Stimulated activated CD4-positive, alpha-beta T cell treated with anti-CD3 and anti-CD28 coated beads, Interleukin-4, amount 100 ng/mL, for 1 hour (primary cell): ENCODE measurements around the gene CMIP.

Experiments used
- DNase-seq: peaks from one replicate; pipeline ENCODE4 v3.0.0-alpha.2; 2020

CMIP gene

DNA sequence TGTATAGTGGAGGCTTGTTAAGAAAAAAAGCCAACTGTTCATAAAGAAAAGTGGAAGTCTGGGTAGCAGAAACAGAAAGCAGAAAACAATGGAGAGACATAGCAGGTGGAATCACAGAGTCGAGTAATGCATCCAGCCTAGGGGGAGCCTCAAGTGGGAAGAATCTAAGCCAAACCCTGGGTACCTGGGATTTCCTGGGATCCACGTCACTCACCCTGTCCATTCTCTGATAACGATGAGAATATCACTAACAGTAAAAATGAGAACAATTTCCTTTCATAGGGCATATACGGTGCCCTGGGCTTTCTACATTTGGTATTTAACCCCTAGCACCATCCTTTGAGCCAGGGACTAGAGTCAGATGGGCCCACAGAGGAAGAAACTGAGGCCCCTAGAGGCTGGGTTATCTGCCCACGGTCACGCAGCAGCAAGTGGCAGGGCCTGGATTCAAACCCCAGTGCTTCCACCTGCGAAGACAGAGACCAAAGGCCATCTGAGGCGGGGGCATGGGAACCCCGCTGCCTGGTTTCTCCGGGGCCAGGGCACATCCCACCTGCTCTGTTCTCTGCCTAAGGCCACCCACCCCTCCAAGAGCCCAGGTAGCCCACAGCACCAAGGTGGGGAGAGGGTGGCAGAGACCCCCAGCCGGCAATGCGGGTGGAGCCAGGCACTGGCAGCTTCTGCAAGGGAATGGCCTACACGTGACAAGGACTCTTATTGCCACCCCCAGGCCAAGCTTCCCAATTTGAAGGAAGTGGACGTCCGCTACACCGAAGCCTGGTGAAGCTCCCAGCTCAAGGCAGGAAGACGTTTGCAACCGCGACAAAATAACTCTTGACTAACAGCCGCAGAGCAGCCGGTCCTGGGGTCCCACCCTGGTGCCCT, 264.6 kb downstream of the CMIP start:
- no peak for DNase-seq

DNA sequence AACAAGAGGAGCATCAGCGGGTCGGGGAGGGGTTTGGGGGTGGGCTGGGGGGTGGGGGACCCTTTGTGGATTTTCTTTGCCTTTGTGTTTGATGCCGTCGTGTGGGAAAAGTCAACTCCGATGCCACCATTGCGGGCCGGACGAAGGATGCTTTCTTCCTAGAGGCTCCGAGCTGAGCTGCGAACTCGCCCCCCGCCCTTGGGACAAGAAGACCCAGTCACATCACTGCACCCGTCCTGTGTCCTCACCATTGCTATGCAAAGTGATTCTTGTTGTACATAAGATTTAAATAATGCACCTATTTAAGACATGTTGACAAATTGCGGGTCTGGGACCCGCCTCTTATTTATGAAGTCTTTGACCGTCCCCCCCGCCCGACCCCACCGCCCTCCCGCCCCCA, 265.4 kb downstream of the CMIP start:
- DNase-seq, result no peak

DNA sequence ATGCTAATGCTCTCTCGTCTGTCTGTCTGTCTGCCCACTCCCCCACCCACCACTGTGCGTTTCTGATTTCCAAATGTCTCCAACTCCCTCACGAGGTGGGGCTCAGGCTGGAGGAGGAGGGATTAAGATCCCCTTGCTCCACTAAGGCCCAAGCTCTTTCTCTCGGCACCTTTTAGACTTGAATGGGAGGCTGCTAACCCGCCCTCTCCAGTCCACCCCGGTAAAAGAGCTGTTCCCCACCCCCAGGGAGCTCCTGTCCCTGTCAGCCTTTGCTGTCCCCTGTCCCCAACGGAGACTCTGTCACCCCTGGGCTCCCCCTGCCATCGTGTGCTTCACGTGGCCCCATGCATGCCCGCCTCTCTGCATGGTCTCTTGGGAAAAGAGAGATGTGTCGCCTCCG, 266.0 kb downstream of the CMIP start:
- no peak for DNase-seq

DNA sequence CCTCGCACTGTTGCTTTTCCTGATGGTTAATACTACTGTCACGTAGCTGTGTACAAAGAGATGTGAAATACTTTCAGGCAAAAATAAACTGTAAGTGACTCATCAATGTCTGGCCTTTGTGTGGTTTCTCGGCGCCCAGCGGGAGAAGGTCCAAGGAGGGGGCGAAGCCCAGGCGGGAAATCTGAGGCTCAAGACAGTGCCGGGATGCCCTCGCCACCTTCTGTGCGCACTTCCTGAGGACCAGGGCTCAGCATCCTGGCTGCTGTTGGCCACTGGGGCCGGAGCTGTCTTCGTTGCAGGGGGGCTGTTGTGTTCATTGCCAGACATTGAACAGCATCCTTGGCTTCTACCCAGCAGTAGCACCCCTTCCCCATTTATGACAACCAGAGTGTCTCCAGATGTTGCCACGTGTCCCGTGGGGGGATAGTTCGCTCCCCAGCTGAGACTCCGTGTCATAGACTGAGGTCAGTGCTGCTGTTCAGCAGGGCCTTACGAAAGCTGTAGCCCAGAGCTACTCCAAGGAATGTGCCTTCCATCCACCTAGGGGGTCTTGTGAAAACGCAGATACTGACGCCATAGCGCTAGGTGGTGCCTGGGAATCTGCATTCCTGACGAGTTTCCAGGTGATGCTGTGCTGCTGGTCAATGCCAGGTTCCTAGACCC, 267.2 kb downstream of the CMIP start:
- DNase-seq, result no peak

DNA sequence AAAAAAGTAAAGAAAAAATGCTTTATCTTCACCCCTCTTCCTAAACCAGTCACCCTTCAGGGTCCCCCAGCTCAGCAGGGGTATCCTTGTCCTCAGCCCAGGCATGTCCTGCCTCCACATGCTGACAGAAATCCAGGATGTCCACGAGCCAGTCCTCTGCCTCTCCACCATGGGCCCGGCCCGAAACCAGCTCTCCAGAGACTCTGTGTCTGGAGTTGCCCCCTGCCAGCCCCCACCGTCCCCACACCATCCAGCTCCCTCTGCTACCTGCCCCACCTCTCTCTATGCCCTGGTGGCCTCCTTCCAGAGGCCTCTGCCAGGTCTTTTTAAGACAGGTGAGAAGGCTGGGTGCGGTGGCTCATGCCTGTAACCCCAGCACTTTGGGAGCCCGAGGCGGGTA, 268.1 kb downstream of the CMIP start:
- DNase-seq, result no peak

DNA sequence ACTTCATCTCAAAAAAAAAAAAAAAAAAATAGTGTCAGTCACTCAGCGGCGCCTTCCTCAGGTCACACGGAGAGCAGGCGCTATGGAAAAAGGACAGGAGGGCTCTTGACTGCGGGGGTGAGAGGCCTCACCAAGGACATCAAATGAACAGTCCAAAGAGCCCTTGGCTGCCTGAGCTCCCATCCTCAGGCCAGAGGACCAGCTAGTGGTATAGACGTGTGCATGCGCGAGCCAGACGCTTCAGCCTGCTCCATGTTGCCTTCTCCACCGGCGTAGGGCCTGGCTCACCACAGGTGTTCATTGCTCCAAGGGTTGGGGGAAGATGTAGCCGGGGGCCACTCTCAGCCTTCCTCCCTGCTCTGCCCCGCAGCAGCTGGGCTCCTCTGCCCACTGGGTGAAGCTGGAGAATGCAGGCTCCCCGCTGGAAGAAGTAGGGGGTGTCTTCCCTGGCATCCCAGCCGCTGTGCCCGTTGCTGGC, 268.7 kb downstream of the CMIP start:
- no peak for DNase-seq

DNA sequence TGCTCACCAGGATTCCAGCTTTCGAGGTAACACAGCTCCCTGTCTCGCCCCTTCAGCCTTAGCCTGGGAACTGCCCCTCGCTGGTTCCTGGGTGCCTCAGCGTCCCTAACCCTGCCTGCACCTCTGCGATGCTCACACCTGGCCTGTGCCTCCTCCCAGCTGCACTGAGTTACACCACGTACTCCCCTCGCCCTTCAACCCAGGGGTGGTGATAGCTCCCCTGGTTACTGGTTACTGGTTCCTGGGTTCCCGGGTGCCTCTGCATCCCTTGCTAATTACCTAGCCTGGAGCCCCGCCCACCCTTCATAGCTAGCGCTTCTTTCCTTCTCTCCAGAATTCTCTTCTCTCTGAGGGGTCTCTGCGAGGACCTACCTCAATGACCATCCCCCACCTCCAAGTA, 269.2 kb downstream of the CMIP start:
- no peak for DNase-seq

DNA sequence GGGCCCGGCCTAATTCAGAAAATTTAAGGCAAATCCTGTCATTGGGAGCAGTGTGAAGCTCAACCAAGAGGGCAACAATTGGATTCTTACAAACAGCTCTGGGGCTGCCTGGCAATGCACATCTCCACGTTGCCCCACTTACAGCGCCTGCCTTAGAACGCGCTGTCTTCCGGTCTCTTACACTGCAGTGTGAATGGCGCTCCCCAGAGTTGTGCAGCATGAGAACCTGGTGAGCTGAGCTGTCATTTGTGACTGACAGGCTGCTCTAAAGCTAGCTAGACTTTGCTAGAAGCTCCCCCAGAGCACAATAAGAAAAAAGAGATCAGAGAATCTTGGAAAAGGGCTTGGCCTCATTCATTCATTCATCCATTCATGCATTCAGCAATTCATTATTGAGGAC, 270.0 kb downstream of the CMIP start:
- DNase-seq, result no peak

DNA sequence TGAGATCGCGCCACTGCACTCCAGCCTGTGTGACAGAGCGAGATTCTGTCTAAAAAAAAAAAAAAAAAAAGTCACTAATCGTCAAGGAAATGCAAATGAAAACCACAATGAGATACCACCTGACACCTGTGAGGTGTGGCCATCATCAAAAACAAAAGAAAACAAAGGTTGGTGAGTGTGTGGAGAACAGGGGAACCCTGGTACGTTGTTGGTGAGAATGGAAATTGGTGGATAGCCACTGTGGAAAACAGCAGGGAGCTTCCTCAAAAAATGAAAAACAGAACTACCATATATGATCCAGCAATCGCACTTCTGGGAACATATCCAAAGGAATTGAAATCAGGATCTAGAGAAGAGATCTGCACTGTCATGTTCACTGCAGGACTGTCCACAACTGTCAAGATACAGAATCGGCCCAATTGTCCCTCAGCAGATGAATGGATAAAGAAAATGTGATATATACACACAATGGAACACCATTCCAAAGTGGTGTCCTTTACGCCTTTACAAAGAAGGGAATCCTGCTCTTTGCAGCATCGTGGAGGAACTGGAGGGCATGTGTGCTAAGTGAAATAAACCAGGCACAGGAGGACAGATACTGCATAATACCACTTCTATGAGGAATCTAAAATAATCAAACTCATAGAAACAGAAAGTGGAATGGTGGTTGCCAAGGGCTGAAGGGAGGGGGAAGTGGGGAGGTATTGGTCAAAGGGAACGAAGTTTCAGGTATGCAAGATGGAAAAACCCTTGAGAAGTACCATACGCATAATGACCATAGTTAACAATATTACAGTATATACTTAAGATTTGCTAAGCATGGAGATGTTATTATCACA, 271.0 kb downstream of the CMIP start:
- DNase-seq, result no peak

DNA sequence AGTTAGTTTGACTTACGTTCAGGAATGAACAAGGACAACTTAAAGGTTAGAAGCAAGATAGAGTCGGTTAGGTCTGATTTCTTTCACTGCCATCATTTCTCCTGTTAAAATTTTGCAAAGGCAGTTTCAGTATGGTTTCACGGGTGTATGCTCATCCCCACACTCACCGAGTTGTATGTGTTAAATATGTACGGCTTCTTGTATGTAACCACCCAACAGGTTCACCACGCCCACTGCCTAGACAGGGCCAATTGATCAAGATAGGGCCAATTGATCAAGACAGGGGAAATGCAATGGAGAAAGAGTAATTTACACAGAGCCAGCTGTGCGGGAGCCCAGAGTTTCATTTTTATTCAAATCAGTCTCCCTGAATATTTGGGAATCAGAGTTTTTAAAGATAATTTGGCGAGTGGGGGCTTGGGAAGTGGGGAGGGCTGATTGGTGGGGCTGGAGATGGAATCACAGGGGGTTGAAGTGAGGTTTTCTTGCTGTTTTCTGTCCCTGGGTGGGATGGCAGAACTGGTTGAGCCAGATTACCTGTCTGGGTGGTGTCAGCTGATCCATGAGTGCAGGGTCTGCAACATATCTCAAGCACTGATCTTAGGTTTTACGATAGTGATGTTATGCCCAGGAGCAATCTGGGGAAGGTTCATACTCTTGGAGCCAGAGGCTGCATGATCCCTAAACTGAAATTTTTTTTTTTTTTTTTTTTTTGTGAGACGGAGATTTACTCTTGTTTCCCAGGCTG, 272.0 kb downstream of the CMIP start:
- DNase-seq, result no peak

DNA sequence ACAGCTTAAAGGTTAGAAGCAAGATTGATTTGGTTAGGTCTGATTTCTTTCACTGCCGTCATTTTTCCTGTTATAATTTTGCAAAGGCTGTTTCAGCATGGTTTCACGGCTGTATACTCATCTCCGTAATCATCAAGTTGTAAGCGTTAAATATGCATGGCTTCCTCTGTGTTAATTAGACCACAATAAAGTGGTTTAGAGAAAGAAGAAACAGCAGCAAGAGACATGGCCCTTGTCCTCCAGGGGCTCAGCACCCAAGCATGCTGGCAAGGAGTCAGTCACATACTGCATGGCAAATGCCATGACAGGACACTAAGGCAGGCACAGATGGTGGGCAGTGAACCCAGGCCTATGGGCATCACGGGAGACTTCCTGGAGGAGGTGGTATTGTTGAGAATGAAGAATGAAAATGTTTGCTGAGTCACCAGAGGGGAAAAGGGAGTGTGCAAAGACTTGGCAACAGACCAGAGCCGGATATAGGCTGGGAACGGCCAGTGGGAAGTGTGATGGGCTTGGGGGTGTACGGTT, 273.1 kb downstream of the CMIP start:
- DNase-seq, result no peak

DNA sequence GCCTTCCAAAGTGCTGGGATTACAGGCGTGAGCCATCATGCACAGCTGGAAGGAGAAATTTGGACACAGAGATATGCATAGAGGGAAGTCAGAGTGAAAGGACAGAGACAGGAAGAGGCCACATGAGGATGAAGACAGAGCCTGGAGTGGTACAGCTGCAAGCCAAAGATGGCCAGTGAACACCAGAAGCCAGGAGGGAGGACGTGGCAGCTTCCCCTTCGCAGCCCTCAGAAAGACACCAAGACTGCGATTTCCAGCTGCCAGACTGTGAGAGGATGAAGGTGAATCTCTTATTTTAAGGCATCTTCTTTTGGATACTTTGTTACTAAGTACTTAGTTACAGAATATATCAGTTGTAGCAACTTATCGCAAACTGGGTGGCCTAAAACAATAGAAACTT, 274.0 kb downstream of the CMIP start:
- no peak for DNase-seq

DNA sequence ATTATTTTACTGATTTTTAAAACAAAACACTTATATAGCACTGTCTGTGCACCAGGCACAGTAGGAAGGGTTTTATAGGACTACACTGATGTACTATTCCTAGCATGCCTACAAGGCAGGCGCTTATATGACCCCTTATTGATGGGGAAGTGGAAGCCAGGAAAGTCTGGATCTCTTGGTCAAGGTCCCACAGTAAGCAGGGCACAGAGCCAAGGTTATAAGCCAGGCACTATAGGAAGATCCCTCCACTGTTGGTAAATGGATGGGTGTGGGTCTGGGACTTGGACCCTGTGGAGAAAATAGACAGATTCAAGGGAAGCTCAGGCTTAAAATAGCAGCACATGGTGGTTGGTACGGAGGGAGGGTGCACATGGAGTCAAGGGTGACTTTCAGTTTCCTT, 275.4 kb downstream of the CMIP start:
- no peak for DNase-seq

DNA sequence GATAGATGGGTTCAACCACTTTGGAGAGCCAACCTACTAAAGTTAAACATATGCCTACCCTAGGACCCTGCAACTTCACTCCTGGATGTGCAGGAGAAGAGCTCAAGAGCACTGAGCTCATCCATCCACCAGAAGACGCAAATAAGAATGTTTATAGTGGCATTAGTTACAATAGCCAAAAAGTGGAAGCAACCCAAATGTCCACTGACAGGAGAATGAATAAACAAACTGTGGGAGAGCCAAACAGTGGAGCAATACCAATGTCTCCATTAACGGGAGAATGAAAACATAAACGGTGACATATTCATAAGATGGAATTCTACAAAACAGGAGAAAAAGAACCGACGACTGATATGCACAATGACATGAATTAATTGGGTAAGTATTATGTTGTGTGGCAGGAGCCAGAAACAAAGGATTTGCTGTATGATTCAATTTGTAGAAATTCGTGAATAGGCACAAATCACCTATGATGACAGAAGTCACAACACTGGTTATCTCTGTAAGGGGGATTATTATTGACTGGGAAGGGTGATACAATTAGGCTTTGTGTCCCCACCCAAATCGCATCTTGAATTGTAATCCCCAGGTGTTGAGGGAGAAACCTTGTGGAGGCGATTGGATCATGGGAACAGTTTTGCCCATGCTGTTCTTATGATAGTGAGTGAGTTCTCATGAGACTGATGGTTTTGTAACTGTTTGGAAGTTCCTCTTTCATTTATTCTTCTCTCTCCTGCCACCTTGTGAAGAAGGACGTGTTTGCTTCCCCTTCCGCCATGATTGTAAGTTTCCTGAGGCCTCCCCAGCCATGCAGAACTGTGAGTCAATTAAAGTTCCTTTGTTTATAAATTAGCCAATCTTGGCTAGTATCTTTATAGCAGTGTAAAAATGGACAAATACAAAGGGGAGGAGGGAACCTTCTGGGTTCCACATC, 276.6 kb downstream of the CMIP start:
- DNase-seq, result no peak

DNA sequence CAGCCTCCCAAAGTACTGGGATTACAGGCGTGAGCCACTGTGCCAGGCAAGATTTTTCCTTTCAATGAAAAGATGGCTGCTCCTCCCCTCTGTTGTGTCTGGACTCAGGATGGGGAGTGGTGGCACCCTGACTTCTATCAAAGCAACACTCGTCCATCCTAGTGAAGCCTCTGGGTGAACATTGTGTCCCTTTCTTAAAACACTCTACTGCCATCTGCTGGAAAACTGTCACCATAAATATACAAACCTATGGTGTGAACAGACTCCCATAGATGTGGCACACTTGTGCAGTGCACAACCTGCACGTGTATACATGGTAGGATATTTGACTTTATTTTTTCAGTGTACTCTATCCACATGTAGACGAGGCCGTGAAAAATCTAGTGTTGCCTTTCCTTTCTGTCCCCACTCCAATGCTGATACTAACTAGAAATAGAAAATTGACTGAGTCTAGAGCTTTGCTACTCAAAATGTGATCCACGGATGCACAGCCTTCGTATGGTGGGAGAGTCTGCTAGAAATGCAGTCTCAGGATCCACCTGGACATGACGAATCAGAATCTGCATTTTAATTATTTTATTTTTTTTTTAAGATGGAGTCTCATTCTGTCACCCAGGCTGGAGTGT, 278.6 kb downstream of the CMIP start:
- no peak for DNase-seq

DNA sequence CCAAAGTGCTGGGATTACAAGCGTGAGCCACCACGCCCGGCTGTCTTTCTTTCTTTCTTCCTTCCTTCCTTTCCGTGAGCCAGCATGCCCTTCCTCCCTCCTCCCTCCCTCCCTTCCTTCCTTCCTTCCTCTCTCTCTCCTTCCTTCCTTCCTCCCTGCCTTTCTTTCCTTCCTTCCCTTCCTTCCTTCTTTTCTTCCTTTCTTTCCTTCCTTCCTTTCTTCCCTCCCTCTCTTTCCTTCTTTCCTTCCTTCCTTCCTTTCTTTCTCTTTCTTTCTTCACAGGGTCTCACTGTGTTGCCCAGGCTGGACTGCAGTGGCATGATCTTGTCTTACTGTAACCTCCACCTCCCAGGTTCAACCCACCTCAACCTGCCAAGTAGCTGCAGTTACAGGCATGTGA, 283.8 kb downstream of the CMIP start:
- no peak for DNase-seq

DNA sequence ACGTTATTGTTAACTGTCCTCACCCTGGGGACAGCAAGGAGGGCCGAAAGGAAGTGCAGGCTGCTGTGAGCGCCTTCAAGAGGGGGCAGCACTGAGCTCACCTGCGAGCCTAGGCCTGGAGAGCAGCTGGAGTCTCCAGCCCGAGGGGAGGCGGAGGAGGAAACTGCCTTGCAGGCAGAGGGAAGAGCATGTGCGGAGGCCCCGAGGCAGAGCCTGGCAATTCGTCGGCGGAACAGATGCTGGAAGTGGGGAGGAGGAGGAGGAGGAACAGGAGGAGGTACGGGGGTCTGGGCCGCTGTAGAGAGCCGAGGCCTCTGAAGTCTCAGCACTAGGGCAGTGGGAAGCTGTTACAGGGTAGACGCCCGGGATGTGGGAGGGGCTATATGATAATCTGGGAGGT, 284.8 kb downstream of the CMIP start:
- no peak for DNase-seq

DNA sequence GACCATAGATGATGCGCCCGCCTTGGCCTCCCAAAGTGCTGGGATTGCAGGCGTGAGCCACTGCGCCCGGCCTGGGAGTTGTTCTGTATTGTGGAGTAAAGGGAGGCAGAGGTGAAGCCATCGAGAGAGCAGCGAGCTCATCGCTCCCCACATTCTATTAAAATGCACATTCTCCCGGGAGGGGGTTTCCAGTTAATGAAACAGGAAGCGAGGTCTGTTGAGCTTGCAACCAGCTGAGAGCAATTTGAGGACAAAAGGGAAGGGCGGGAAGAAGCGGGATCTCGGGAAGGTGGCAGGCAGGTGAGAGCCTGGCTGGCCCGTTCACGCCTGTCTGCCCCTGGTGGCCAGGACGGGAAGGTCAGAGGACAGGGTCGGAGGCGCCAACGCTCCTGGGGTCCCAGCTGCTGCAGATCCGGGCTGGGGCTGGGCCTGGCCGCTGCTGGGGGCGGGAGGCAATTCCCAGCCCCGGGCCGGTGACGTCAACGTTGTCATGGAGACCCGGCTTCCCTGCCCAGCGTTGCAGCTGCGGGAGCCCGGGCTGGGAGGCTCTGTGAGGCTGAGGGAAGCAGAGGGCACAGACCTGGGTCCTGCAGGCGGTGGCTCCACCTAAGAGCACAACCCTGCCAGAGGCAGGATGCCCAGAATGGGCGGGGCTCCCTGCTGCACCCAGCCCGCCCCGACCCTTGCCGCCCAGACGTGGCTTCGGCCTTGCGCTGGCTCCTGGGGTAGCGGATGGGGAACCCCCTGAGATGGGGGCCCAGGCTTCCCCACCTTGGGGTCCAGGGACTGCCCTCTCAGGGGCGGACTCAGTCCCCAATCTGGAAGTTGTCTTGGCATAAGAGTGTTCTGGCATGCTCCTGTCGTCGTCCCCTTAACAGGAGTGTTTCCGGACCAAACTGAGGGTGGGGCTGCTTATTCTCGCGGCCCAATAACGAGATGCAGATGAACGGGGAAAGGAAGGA, 285.8 kb downstream of the CMIP start:
- peak; percentile 61 for DNase-seq

DNA sequence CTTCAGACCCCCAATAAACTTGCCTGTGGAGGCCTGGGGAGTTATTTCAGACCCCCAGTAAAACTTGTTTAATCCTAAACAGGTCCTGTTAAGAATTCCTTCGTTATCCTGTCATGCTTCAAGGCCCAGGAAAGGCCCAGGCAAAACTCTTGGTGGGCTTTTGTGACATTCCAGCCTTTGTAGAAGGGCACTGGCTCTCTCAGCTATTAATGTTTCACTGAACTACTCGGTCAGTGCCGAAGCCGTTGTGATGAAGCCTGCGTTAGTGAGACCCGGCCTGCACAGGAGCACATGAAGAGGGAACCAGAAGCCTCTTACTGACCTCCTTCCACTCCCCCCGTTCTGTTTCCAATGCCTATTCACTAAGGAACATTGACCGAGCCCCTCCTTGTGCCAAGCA, 287.0 kb downstream of the CMIP start:
- no peak for DNase-seq

DNA sequence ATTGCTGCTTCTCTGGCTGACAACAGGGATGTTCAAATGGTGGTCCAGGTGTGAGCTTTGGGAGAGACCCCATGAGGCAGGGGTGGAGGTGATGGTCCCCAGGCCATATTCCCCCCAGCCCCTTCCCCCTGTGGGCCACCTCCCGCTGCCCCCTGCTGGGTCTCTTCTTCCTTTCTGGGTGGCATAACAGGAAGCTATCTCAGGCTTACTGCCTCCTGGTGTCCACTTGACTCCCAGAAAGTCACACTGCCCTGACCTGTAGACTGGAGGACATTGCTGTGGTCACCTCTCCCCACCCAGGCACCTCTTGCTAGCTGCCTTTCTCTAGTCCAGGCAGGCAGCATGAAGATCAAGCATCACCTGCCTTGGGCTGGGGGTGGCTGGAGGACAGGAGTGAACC, 288.1 kb downstream of the CMIP start:
- DNase-seq, result no peak
